IMR-90 (cell line): ENCODE data around the gene AKT3. TPM values are rescaled to one million over a fixed set of nuclear protein-coding genes. Genes with fewer than 3 reads are reported as not detected.
A peak's percentile ranks its signal among the peaks of the same experiment; 100 is the strongest.

Experiments used
- ATAC-seq: fragments of 200-7000 bp; cut with Tn5 transposase; 2 replicates; pipeline ENCODE4 v1.9.1; 2020; ENCODE audit warnings: low read depth, mild to moderate bottlenecking, moderate library complexity
- BruUV-seq: library from RNA; stranded (reverse); fragments of 400-500 nt; replicated peaks from 2 replicates; lab custom pipeline; 2021; lab: Mats Ljungman, UMichigan
- CTCF ChIA-PET: fragments of 300-600 bp; formaldehyde crosslinking; extraction: SDS; loops from one replicate; lab custom pipeline; 2021; ENCODE audit warnings: antibody characterized with exemption; lab: Yijun Ruan, JAX
- POLR2A ChIA-PET: fragments of 300-600 bp; sonication (Branson Sonifier 250); formaldehyde crosslinking; loops from one replicate; lab custom pipeline; 2022; ENCODE audit warnings: antibody characterized with exemption; ENCODE audit not compliant: unreplicated experiment; lab: Charles Lee
- DNase-seq: peaks from one replicate; pipeline ENCODE4 v3.0.0; 2013
- H2AFZ ChIP-seq: replicated peaks from 2 replicates; pipeline ENCODE3; 2013; ENCODE audit warnings: low read length, mild to moderate bottlenecking; ENCODE audit not compliant: poor library complexity
- H2AK5ac ChIP-seq: 2 replicates; pipeline ENCODE4 v1.6.1; 2013; ENCODE audit warnings: low read depth, low read length, inconsistent platforms
- H2AK9ac ChIP-seq: replicated peaks from 2 replicates; pipeline ENCODE3; 2013; ENCODE audit warnings: mild to moderate bottlenecking, low read depth, low read length, moderate library complexity; ENCODE audit not compliant: poor library complexity
- H2BK120ac ChIP-seq: 2 replicates; pipeline ENCODE4 v1.6.1; 2013; ENCODE audit warnings: low read depth, low read length, inconsistent platforms
- H2BK15ac ChIP-seq: 3 replicates; pipeline ENCODE4 v1.6.1; 2013; ENCODE audit warnings: low read depth, low read length, inconsistent platforms
- H2BK20ac ChIP-seq: 2 replicates; pipeline ENCODE4 v1.6.1; 2013; ENCODE audit warnings: low read depth, mild to moderate bottlenecking, inconsistent platforms, low read length, moderate library complexity
- H2BK5ac ChIP-seq: 2 replicates; pipeline ENCODE4 v1.6.1; 2013; ENCODE audit warnings: mild to moderate bottlenecking, low read depth, low read length, inconsistent platforms; ENCODE audit not compliant: poor library complexity, severe bottlenecking
- H3K14ac ChIP-seq: replicated peaks from 2 replicates; pipeline ENCODE4 v1.6.1; 2013; ENCODE audit warnings: low read depth, low read length, inconsistent platforms
- H3K18ac ChIP-seq: 2 replicates; pipeline ENCODE4 v1.6.1; 2013; ENCODE audit warnings: low read depth, low read length, control low read depth
- H3K23ac ChIP-seq: 2 replicates; pipeline ENCODE4 v1.6.1; 2013; ENCODE audit warnings: low read depth, low read length, inconsistent platforms
- H3K27ac ChIP-seq: 2 replicates; pipeline ENCODE4 v1.5.1; 2013; ENCODE audit warnings: mild to moderate bottlenecking, control low read depth, low read length; ENCODE audit not compliant: insufficient read depth
- H3K27me3 ChIP-seq: 2 replicates; pipeline ENCODE4 v1.6.1; 2013; ENCODE audit warnings: low read length; ENCODE audit not compliant: control insufficient read depth, insufficient read depth
- H3K36me3 ChIP-seq: 2 replicates; pipeline ENCODE4 v1.6.1; 2013; ENCODE audit warnings: low read length, mixed read lengths; ENCODE audit not compliant: control insufficient read depth, insufficient read depth
- H3K4ac ChIP-seq: 2 replicates; pipeline ENCODE4 v1.6.1; 2013; ENCODE audit warnings: low read depth, low read length, inconsistent platforms
- H3K4me1 ChIP-seq: 2 replicates; pipeline ENCODE4 v1.6.1; 2013; ENCODE audit warnings: low read length, mixed read lengths; ENCODE audit not compliant: control insufficient read depth, insufficient read depth
- H3K4me2 ChIP-seq: 2 replicates; pipeline ENCODE4 v1.6.1; 2013; ENCODE audit warnings: low read depth, mild to moderate bottlenecking, control low read depth, low read length, moderate library complexity
- H3K4me3 ChIP-seq: 2 replicates; pipeline ENCODE4 v1.5.1; 2013; ENCODE audit warnings: low read depth, mild to moderate bottlenecking, control low read depth, low read length, moderate library complexity; ENCODE audit not compliant: insufficient read depth
- H3K56ac ChIP-seq: 2 replicates; pipeline ENCODE4 v1.6.1; 2013; ENCODE audit warnings: low read length, inconsistent platforms; ENCODE audit not compliant: insufficient read depth; ENCODE audit errors: extremely low read depth
- H3K79me1 ChIP-seq, 2 experiments: 2 replicates each; pipeline ENCODE4 v1.6.1; 2013; ENCODE audit warnings: low read length in 2 of 2, inconsistent platforms in 1 of 2, low read depth in 1 of 2
- H3K9ac ChIP-seq: 2 replicates; pipeline ENCODE4 v1.6.1; 2013; ENCODE audit warnings: low read depth, low read length, control low read depth
- H3K9me1 ChIP-seq: 2 replicates; pipeline ENCODE4 v1.6.1; 2013; ENCODE audit warnings: low read length, inconsistent platforms; ENCODE audit not compliant: insufficient read depth
- H3K9me3 ChIP-seq: 2 replicates; pipeline ENCODE4 v1.6.1; 2013; ENCODE audit warnings: low read length; ENCODE audit not compliant: control insufficient read depth, insufficient read depth
- H4K20me1 ChIP-seq: 2 replicates; pipeline ENCODE4 v1.6.1; 2013; ENCODE audit warnings: low read length, inconsistent platforms; ENCODE audit not compliant: insufficient read depth
- H4K5ac ChIP-seq: 2 replicates; pipeline ENCODE4 v1.6.1; 2013; ENCODE audit warnings: mild to moderate bottlenecking, low read depth, low read length, control low read depth
- H4K8ac ChIP-seq, 2 experiments: 2 replicates each; pipeline ENCODE4 v1.6.1; 2013; ENCODE audit warnings: low read depth in 2 of 2, low read length in 2 of 2, control low read depth in 1 of 2, inconsistent platforms in 1 of 2
- H4K91ac ChIP-seq: 2 replicates; pipeline ENCODE4 v1.6.1; 2013; ENCODE audit warnings: low read depth, low read length, inconsistent platforms; ENCODE audit not compliant: insufficient read depth
- BHLHE40 ChIP-seq: fragments of 150-350 bp; IDR thresholded peaks from 2 replicates; pipeline ENCODE4 v1.6.1; 2016; ENCODE audit warnings: mild to moderate bottlenecking, low read depth, low read length
- CEBPB ChIP-seq: IDR thresholded peaks from 2 replicates; pipeline ENCODE4 v1.6.1; 2012; ENCODE audit warnings: low read depth, low read length, improper control_type of control experiment
- CHD1 ChIP-seq: IDR thresholded peaks from 2 replicates; pipeline ENCODE4 v1.6.1; 2012; ENCODE audit warnings: low read depth, low read length, improper control_type of control experiment
- FOS ChIP-seq: fragments of 150-350 bp; IDR thresholded peaks from 2 replicates; pipeline ENCODE4 v1.6.1; 2016; ENCODE audit warnings: low read depth, low read length
- MAFK ChIP-seq: IDR thresholded peaks from 2 replicates; pipeline ENCODE4 v1.6.1; 2012; ENCODE audit warnings: low read depth, low read length, improper control_type of control experiment
- MAZ ChIP-seq: IDR thresholded peaks from 2 replicates; pipeline ENCODE4 v1.6.1; 2012; ENCODE audit warnings: low read depth, mild to moderate bottlenecking, low read length, improper control_type of control experiment, moderate library complexity, borderline replicate concordance
- MXI1 ChIP-seq: IDR thresholded peaks from 2 replicates; pipeline ENCODE4 v1.6.1; 2012; ENCODE audit warnings: low read depth, mild to moderate bottlenecking, low read length, moderate library complexity, borderline replicate concordance
- NFE2L2 ChIP-seq: fragments of 150-350 bp; IDR thresholded peaks from 2 replicates; pipeline ENCODE4 v1.6.1; 2016; ENCODE audit warnings: low read depth, mild to moderate bottlenecking, low read length
- POLR2A ChIP-seq: IDR thresholded peaks from 2 replicates; pipeline ENCODE4 v1.6.1; 2012; ENCODE audit warnings: mild to moderate bottlenecking, low read depth, low read length
- RAD21 ChIP-seq: IDR thresholded peaks from 2 replicates; pipeline ENCODE4 v1.6.1; 2012; ENCODE audit warnings: low read length, improper control_type of control experiment
- RCOR1 ChIP-seq: IDR thresholded peaks from 2 replicates; pipeline ENCODE4 v1.6.1; 2012; ENCODE audit warnings: mild to moderate bottlenecking, low read length, improper control_type of control experiment; ENCODE audit not compliant: insufficient replicate concordance
- RFX5 ChIP-seq: IDR thresholded peaks from 2 replicates; pipeline ENCODE4 v1.8.0; 2012; ENCODE audit warnings: low read depth, mild to moderate bottlenecking, low read length, moderate library complexity
- SMC3 ChIP-seq: fragments of 150-350 bp; IDR thresholded peaks from 2 replicates; pipeline ENCODE4 v1.6.1; 2016; ENCODE audit warnings: low read depth, mild to moderate bottlenecking, antibody characterized with exemption, low read length, moderate library complexity
- WGBS, 2 experiments: methylation state at CpG; one replicate each; pipeline versions ENCODE4 v1.1.5 to v1.1.7; 2013; ENCODE audit warnings: missing lambda C conversion rate in 2 of 2; ENCODE audit not compliant: insufficient read length in 1 of 2; ENCODE audit errors: extremely low coverage in 2 of 2; 5-methylcytosine and 5-hydroxymethylcytosine counted together
- dilution Hi-C: fragments of 300-500 bp; cut with HindIII; formaldehyde crosslinking; loops from one replicate; pipeline ENCODE4 v1.14.3; 2018; ENCODE audit warnings: low sequenced_read_pairs; ENCODE audit not compliant: unreplicated experiment
- in situ Hi-C: fragments of 300-500 bp; cut with MboI; formaldehyde crosslinking; loops from 3 replicates; pipeline ENCODE4 v1.14.3; 2019; ENCODE audit warnings: low sequenced_read_pairs, inconsistent platforms, mixed read lengths
- intact Hi-C: fragments of 100-400 bp; cut with micrococcal nuclease; formaldehyde crosslinking; loops from 2 replicates; pipeline ENCODE4 v1.10.0; 2022
- polyA plus RNA-seq, 3 experiments: library from polyadenylated mRNA; depleted of rRNA; stranded (reverse); fragments of >200 nt; gene quantifications; 2 replicates each; pipeline ENCODE4 v1.2.3, GENCODE V29; 2012; ENCODE audit warnings: low replicate concordance in 1 of 3
- total RNA-seq: library from RNA; depleted of rRNA; stranded (reverse); fragments of >200 nt; gene quantifications from 2 replicates; pipeline ENCODE4 v1.2.3, GENCODE V29; 2012
- TF ChIP-seq, protein P1 (sequence below): fragments of 150-350 bp; IDR thresholded peaks from 2 replicates; pipeline ENCODE4 v1.6.1; 2017; ENCODE audit warnings: mild to moderate bottlenecking, antibody characterized with exemption, low read length, low read depth
- TF ChIP-seq, protein P2 (sequence below): conservative IDR thresholded peaks from 2 replicates; pipeline ENCODE4 v1.5.1; 2012; ENCODE audit warnings: mild to moderate bottlenecking, low read depth, low read length, improper control_type of control experiment

AKT3 gene
- total and polyA plus RNA-seq, 2 of the 4 experiments (the other 2 are of a cell fraction) = 15.2 to 19.4 TPM

DNA sequence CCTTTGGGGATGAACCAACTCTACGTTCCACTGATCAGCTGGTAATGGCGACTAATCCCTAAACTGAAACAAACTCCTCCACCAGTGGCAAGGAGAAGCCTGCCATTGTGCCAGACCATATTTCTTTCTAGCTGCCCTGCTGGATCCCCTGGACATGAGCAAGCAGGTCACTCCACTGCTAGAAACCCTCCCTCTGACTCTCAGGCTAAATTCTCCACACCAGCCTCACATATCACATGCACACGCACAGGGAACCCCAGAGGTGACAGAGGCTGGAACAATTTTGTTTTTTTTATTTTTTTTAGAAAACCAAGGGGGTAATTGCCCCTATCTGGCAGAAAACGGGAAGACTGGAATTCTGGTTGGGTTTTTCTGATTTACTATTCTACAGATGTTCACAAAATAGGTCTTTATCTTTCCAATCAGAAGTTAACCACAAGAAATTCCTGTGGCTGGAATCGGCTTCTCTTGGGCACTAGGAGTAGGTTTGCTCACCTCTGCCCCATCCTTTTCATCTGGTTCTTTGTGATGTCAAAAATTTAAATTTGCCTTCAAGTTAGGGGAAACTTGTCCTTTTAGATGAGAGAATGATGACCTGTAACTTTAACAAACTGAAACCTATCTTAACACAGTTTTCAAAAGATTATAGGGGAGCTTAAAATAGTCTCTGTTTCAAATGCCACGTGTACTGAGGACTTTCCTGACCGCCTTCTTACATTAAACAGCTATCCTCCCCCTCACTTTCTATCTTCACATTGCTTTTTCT lies 336.1 kb downstream of the AKT3 start:
- no peak overlapping the region for H4K91ac ChIP-seq
- peak; percentile 18 for DNase-seq
- no peaks in the 10 kb centered on the region for H4K20me1 ChIP-seq
- H3K18ac ChIP-seq = no peak overlapping the region
- H3K4ac ChIP-seq = no peak overlapping the region
- H3K56ac ChIP-seq = no peak overlapping the region
- intact Hi-C loops = no loop called here
- ATAC-seq = no peak
- peaks cover 9% of the 10 kb centered on the region for H3K36me3 ChIP-seq
- H3K4me1 ChIP-seq = peaks cover 5% of the 10 kb centered on the region; the same call in 1 of the 2 replicates
- no peak overlapping the region for H2BK15ac ChIP-seq
- H2AFZ ChIP-seq = no peak overlapping the region
- H3K4me2 ChIP-seq = no peak overlapping the region
- no peak overlapping the region for H3K23ac ChIP-seq
- dilution Hi-C loops = no loop called here
- no peak overlapping the region for H4K5ac ChIP-seq
- no peak overlapping the region for H3K9ac ChIP-seq
- no peak overlapping the region for H3K14ac ChIP-seq
- no peak overlapping the region for H3K4me3 ChIP-seq
- WGBS, 2 experiments = no CpG with 5 or more reads among the region's 7 CpGs
- no peak overlapping the region for H4K8ac ChIP-seq
- BruUV-seq = no TSS peak
- H2BK120ac ChIP-seq = no peak overlapping the region
- H2BK20ac ChIP-seq = no peak overlapping the region
- in situ Hi-C loops = no loop called here
- no peak overlapping the region for H2AK5ac ChIP-seq
- peaks cover 0 to 5% of the 10 kb centered on the region in 2 experiments; a peak in 3 of 4 replicates for H3K79me1 ChIP-seq
- no peak overlapping the region for H2BK5ac ChIP-seq
- H3K27ac ChIP-seq = no peak overlapping the region
- no peak overlapping the region for H2AK9ac ChIP-seq
- H3K27me3 ChIP-seq = no peaks in the 10 kb centered on the region
- H3K9me1 ChIP-seq = peaks cover 4% of the 10 kb centered on the region; the same call in 1 of the 2 replicates
- ChIA-PET CTCF (no interaction called here), POLR2A (no interaction called here)
- H3K9me3 ChIP-seq = peaks cover 3% of the 10 kb centered on the region; the same call in 1 of the 2 replicates
- TF ChIP-seq SMC3 (no peak), FOS (no peak), RFX5 (no peak), CHD1 (no peak), MAZ (no peak), NFE2L2 (no peak), MAFK (no peak), RAD21 (no peak), CEBPB (no peak), MXI1 (no peak), BHLHE40 (no peak), RCOR1 (no peak), POLR2A (no peak)
- TF ChIP-seq, protein P1, sequence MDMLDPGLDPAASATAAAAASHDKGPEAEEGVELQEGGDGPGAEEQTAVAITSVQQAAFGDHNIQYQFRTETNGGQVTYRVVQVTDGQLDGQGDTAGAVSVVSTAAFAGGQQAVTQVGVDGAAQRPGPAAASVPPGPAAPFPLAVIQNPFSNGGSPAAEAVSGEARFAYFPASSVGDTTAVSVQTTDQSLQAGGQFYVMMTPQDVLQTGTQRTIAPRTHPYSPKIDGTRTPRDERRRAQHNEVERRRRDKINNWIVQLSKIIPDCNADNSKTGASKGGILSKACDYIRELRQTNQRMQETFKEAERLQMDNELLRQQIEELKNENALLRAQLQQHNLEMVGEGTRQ = no peak
- TF ChIP-seq, protein P2, sequence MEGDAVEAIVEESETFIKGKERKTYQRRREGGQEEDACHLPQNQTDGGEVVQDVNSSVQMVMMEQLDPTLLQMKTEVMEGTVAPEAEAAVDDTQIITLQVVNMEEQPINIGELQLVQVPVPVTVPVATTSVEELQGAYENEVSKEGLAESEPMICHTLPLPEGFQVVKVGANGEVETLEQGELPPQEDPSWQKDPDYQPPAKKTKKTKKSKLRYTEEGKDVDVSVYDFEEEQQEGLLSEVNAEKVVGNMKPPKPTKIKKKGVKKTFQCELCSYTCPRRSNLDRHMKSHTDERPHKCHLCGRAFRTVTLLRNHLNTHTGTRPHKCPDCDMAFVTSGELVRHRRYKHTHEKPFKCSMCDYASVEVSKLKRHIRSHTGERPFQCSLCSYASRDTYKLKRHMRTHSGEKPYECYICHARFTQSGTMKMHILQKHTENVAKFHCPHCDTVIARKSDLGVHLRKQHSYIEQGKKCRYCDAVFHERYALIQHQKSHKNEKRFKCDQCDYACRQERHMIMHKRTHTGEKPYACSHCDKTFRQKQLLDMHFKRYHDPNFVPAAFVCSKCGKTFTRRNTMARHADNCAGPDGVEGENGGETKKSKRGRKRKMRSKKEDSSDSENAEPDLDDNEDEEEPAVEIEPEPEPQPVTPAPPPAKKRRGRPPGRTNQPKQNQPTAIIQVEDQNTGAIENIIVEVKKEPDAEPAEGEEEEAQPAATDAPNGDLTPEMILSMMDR = no peak
